K562 (cell line): ENCODE measurements around the gene SOX6. TPM values are rescaled to one million over a fixed set of nuclear protein-coding genes. Genes with fewer than 3 reads are reported as not detected.
A peak's percentile ranks its signal among the peaks of the same experiment; 100 is the strongest.

Experiments
- ARID1B ChIP-seq: fragments of 450-650 bp; IDR thresholded peaks from 2 replicates; pipeline ENCODE4 v1.6.1; 2016; ENCODE audit warnings: antibody characterized with exemption, mild to moderate bottlenecking, inconsistent platforms
- CREM ChIP-seq: IDR thresholded peaks from 2 replicates; pipeline ENCODE4 v1.6.1; 2014; ENCODE audit warnings: antibody characterized with exemption, low read depth
- CXXC5 ChIP-seq: fragments of 250-450 bp; sonication (Bioruptor Pico); IDR thresholded peaks from 2 replicates; pipeline ENCODE4 v1.8.0; 2022; ENCODE audit warnings: inconsistent platforms, mild to moderate bottlenecking, moderate library complexity
- EHMT2 ChIP-seq: fragments of 450-650 bp; IDR thresholded peaks from 2 replicates; pipeline ENCODE4 v1.6.1; 2018; ENCODE audit warnings: antibody characterized with exemption
- ELF1 ChIP-seq: fragments of 200-800 bp; sonication (Bioruptor generic); IDR thresholded peaks from 2 replicates; pipeline ENCODE4 v1.6.1; 2016; ENCODE audit warnings: missing genetic modification characterization, missing compliant biosample characterization
- EWSR1 ChIP-seq: fragments of 450-650 bp; IDR thresholded peaks from 2 replicates; pipeline ENCODE4 v1.6.1; 2018; ENCODE audit warnings: borderline replicate concordance, mild to moderate bottlenecking, low read depth, moderate library complexity; ENCODE audit not compliant: partially characterized antibody
- FOSL1 ChIP-seq: fragments of 200-800 bp; sonication (Bioruptor generic); conservative IDR thresholded peaks from 2 replicates; pipeline ENCODE4 v1.6.1; 2016; ENCODE audit warnings: missing genetic modification characterization, missing compliant biosample characterization
- GTF2E2 ChIP-seq: fragments of 200-800 bp; sonication (Bioruptor generic); IDR thresholded peaks from 2 replicates; pipeline ENCODE4 v1.6.1; 2016; ENCODE audit warnings: missing genetic modification characterization, missing compliant biosample characterization
- HNRNPL ChIP-seq: fragments of 200-400 bp; formaldehyde crosslinking; IDR thresholded peaks from 2 replicates; pipeline ENCODE4 v1.6.1; 2017; ENCODE audit warnings: low read depth, mild to moderate bottlenecking, low read length
- KLF16 ChIP-seq: IDR thresholded peaks from 2 replicates; pipeline ENCODE4 v1.6.1; 2016; ENCODE audit warnings: antibody characterized with exemption
- MTA1 ChIP-seq: fragments of 450-650 bp; IDR thresholded peaks from 2 replicates; pipeline ENCODE4 v1.6.1; 2017; ENCODE audit warnings: borderline replicate concordance
- NBN ChIP-seq: fragments of 450-650 bp; IDR thresholded peaks from 2 replicates; pipeline ENCODE4 v1.6.1; 2016; ENCODE audit warnings: low read depth, mild to moderate bottlenecking
- NFIC ChIP-seq: fragments of 450-650 bp; IDR thresholded peaks from 2 replicates; pipeline ENCODE4 v1.6.1; 2017; ENCODE audit warnings: mild to moderate bottlenecking, inconsistent platforms
- NRF1 ChIP-seq, 2 experiments: fragments of 450-650 bp; IDR thresholded peaks in 1 of 2; conservative IDR thresholded peaks in 1 of 2; 2 replicates each; pipeline ENCODE4 v1.6.1; 2014; ENCODE audit warnings: mild to moderate bottlenecking in 2 of 2
- POLR2AphosphoS5 ChIP-seq: IDR thresholded peaks from 2 replicates; pipeline ENCODE4 v1.6.1; 2011; ENCODE audit warnings: mild to moderate bottlenecking, low read depth, low read length, moderate library complexity; ENCODE audit not compliant: control insufficient read depth, insufficient read depth
- PTTG1 ChIP-seq: fragments of 450-650 bp; IDR thresholded peaks from 2 replicates; pipeline ENCODE4 v1.6.1; 2016; ENCODE audit warnings: low read depth, mild to moderate bottlenecking, missing genetic modification characterization, missing compliant biosample characterization
- RCOR1 ChIP-seq, 2 experiments: IDR thresholded peaks; 2 replicates each; pipeline ENCODE4 v1.6.1; 2012; ENCODE audit warnings: low read depth in 2 of 2, low read length in 2 of 2, borderline replicate concordance in 1 of 2, improper control_type of control experiment in 1 of 2
- ZNF263 ChIP-seq: sonication (generic); formaldehyde crosslinking; IDR thresholded peaks from 2 replicates; pipeline ENCODE4 v1.8.0; 2022; ENCODE audit warnings: mild to moderate bottlenecking, missing genetic modification reagents, borderline replicate concordance
- ZNF316 ChIP-seq: fragments of 450-650 bp; IDR thresholded peaks from 2 replicates; pipeline ENCODE4 v1.6.1; 2016
- ZSCAN32 ChIP-seq: fragments of 450-650 bp; formaldehyde crosslinking; IDR thresholded peaks from 2 replicates; pipeline ENCODE4 v1.4.0; 2020; ENCODE audit warnings: mild to moderate bottlenecking, moderate library complexity
- polyA plus RNA-seq, 8 experiments: library from polyadenylated mRNA; depleted of rRNA in 4 of 8; stranded (reverse) in 5 of 8; unstranded in 3 of 8; fragments of >200 nt; fragmentation: Nextera tagmentation in 2 of 8; fragmentation: Illumina TruSeq in 1 of 8; extraction: Ambion mirVana in 2 of 8; extraction: Trizol in 1 of 8; gene quantifications; 2 replicates each; pipeline versions ENCODE4 v1.2.1 to v1.2.3, GENCODE V29; 2011 to 2014; ENCODE audit warnings: inconsistent platforms in 1 of 8, missing spikeins in 1 of 8
- total RNA-seq, 7 experiments: library from RNA; depleted of rRNA in 6 of 7; stranded (reverse); fragments of >200 nt in 6 of 7; fragmentation: Illumina TruSeq in 2 of 7; extraction: Trizol in 2 of 7; gene quantifications; 2 replicates each; pipeline versions ENCODE4 v1.2.1 to v1.2.3, GENCODE V29; 2011 to 2021; ENCODE audit warnings: low replicate concordance in 1 of 7
- TF ChIP-seq, protein P1 (sequence below): fragments of 450-650 bp; IDR thresholded peaks from 2 replicates; pipeline ENCODE4 v1.6.1; 2016
- TF ChIP-seq, protein P2 (sequence below): conservative IDR thresholded peaks from 2 replicates; pipeline ENCODE4 v1.6.1; 2011; ENCODE audit warnings: low read depth, mild to moderate bottlenecking, low read length; ENCODE audit not compliant: control insufficient read depth
- TF ChIP-seq, protein P3 (sequence below), 2 experiments: fragments of 450-650 bp; IDR thresholded peaks; 2 replicates each; pipeline ENCODE4 v1.6.1; 2016
- TF ChIP-seq, protein P4 (sequence below): sonication (generic); formaldehyde crosslinking; IDR thresholded peaks from 2 replicates; pipeline ENCODE4 v1.8.0; 2022; ENCODE audit warnings: mild to moderate bottlenecking, low read depth, missing genetic modification reagents
- TF ChIP-seq, protein P5 (sequence below): fragments of 450-650 bp; IDR thresholded peaks from 2 replicates; pipeline ENCODE4 v1.6.1; 2016; ENCODE audit warnings: low read depth, mild to moderate bottlenecking, moderate library complexity

SOX6 gene
- total and polyA plus RNA-seq, 9 of the 15 experiments (the other 6 are each of a cell fraction or from before 2014, with no cell fraction given) = 0.89 to 8.7 (median 5.7) TPM

DNA sequence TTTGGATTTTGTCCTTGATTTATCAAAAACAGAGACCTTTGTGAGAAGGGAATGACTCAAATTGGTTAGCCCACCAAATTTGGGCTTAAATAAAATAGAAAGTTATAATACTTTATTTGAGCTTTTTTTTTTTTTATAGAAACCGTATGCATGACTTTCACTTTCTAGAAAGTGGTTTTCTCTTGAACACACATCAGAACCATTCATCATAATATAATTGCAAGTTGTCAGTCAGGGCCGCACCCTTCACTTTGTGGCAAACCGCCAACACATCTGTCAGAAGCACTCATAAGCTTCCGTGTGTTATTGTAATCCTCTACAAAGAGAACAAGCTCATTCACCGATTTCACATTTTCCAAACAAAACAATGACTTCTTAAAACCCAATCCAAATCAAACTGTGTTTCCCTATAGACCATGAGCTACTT is 76.1 kb downstream of the SOX6 start (continued):
- TF ChIP-seq, protein P1, sequence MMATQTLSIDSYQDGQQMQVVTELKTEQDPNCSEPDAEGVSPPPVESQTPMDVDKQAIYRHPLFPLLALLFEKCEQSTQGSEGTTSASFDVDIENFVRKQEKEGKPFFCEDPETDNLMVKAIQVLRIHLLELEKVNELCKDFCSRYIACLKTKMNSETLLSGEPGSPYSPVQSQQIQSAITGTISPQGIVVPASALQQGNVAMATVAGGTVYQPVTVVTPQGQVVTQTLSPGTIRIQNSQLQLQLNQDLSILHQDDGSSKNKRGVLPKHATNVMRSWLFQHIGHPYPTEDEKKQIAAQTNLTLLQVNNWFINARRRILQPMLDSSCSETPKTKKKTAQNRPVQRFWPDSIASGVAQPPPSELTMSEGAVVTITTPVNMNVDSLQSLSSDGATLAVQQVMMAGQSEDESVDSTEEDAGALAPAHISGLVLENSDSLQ = peak; percentile 97
- TF ChIP-seq, protein P2, sequence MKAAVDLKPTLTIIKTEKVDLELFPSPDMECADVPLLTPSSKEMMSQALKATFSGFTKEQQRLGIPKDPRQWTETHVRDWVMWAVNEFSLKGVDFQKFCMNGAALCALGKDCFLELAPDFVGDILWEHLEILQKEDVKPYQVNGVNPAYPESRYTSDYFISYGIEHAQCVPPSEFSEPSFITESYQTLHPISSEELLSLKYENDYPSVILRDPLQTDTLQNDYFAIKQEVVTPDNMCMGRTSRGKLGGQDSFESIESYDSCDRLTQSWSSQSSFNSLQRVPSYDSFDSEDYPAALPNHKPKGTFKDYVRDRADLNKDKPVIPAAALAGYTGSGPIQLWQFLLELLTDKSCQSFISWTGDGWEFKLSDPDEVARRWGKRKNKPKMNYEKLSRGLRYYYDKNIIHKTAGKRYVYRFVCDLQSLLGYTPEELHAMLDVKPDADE = no peak
- TF ChIP-seq ELF1 (tag) (peak; percentile 33; the same call in 1 of the 2 replicates), ARID1B (peak; percentile 76), FOSL1 (tag) (peak; percentile 52; the same call in 1 of the 2 replicates), NFIC (peak; percentile 98), NRF1 (conservative IDR thresholded peaks at IDR 0.05 in 1 of 2, IDR thresholded peaks at IDR 0.05 in 1 of 2) (peak in 1 of 2 experiments; percentile 0; a peak in 1 of 4 replicates), EHMT2 (no peak), KLF16 (0 out of 2 replicates have a peak, but pooled peaks have one; percentile 48), GTF2E2 (tag) (peak; percentile 69; the same call in 1 of the 2 replicates), CXXC5 (CRISPR knock-in tag) (peak; percentile 68), ZNF316 (peak; percentile 89), PTTG1 (tag) (no peak), MTA1 (peak; percentile 17; the same call in 1 of the 2 replicates), HNRNPL (no peak), ZNF263 (CRISPR knock-in tag) (no peak), EWSR1 (no peak), CREM (peak; percentile 31), RCOR1 (IDR thresholded peaks at IDR 0.05; ENCODE audit: borderline replicate concordance in 1 of 2, low read depth in 2 of 2, low read length in 2 of 2) (peak in 1 of 2 experiments; percentile 81; a peak in 3 of 4 replicates), NBN (peak; percentile 61), ZSCAN32 (CRISPR knock-in tag) (no peak), POLR2AphosphoS5 (peak; percentile 61; the same call in 1 of the 2 replicates)
- TF ChIP-seq, protein P3, sequence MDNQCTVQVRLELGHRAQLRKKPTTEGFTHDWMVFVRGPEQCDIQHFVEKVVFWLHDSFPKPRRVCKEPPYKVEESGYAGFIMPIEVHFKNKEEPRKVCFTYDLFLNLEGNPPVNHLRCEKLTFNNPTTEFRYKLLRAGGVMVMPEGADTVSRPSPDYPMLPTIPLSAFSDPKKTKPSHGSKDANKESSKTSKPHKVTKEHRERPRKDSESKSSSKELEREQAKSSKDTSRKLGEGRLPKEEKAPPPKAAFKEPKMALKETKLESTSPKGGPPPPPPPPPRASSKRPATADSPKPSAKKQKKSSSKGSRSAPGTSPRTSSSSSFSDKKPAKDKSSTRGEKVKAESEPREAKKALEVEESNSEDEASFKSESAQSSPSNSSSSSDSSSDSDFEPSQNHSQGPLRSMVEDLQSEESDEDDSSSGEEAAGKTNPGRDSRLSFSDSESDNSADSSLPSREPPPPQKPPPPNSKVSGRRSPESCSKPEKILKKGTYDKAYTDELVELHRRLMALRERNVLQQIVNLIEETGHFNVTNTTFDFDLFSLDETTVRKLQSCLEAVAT (IDR thresholded peaks at IDR 0.05) = peak in 1 of 2 experiments; percentile 39; a peak in 1 of 4 replicates
- TF ChIP-seq, protein P4, sequence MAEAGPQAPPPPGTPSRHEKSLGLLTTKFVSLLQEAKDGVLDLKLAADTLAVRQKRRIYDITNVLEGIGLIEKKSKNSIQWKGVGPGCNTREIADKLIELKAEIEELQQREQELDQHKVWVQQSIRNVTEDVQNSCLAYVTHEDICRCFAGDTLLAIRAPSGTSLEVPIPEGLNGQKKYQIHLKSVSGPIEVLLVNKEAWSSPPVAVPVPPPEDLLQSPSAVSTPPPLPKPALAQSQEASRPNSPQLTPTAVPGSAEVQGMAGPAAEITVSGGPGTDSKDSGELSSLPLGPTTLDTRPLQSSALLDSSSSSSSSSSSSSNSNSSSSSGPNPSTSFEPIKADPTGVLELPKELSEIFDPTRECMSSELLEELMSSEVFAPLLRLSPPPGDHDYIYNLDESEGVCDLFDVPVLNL (CRISPR knock-in tag) = no peak
- TF ChIP-seq, protein P5, sequence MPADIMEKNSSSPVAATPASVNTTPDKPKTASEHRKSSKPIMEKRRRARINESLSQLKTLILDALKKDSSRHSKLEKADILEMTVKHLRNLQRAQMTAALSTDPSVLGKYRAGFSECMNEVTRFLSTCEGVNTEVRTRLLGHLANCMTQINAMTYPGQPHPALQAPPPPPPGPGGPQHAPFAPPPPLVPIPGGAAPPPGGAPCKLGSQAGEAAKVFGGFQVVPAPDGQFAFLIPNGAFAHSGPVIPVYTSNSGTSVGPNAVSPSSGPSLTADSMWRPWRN = peak; percentile 70; the same call in 1 of the 2 replicates
